ENCODE results near the gene FIGN.

Gene FIGN

DNA sequence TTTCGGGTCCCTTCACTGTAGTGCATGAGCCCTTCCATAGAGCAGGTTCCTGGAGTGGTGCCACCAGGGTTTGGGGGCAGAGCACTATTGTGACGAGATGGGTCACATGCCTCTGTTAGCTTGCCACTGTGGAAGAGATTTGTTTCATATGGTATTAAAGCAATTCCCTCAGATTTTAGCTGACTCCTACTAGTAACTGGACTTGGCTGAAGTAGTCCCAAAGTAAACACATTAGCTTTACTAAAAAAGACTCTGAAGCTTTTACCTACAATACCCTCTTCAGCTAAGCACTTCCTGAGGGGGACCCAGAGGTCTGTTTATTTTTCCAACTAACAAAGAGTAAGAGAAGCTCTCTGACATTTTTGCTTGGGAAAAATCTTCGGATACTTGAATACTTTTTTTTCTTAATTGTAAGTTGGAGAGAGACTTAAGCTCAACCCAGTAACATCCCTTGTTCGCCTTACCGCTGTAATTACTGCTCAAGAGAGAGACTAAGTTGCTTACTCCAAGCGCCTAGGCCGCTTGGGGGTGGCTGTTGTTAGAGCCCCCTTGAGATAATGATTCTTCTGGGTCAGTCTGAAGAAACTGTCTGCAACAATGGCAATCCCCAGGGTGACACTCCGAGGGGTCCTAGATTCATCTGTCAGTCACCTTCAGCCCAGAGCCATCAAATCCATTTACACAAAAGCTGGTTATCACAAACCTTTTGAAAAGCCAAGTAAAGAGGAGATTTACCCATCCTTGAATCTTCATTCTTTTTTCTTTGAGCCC is 177.4 kb downstream of the FIGN start:
- no peak for DNase-seq (ENCODE audit: low read depth in 2 of 2)

DNA sequence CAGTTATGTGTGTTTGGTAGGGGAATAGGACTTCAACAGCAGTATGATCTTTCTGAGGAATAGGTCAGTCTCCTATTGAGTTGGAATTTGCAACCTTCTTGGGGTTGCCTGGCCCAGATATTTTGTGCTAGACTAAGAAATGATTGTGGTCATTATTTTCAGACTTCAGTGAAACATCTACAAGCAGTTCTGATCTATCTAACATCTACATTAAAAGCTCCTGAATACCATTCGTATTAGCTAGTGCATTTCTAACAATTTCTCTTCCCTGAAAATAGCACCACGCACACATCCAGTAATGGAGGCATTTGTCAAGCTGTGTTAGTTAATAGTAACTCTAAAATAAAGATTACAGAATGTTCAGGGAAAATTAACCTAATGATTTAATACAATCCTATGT is 179.3 kb downstream of the FIGN start:
- DNase-seq (ENCODE audit: low read depth in 2 of 2), result no peak

DNA sequence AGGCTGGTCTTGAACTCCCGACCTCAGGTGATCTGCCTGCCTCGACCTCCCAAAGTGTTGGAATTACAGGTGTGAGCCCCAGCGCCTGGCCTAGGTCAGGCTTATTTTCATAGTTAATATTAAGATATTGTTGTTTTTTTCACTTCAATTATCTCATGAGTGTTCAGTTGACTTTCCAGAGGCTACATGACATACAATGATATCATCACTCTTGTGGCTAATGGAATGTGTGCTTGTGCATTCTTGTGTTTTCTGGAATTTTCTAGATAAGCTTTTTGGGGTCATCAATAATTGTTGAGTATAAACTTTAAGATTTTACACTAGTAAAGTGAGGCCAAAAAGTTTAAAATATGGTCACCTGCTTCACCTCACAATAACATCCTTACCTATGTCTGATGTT is 180.9 kb downstream of the FIGN start:
- DNase-seq (ENCODE audit: low read depth in 2 of 2), result no peak

DNA sequence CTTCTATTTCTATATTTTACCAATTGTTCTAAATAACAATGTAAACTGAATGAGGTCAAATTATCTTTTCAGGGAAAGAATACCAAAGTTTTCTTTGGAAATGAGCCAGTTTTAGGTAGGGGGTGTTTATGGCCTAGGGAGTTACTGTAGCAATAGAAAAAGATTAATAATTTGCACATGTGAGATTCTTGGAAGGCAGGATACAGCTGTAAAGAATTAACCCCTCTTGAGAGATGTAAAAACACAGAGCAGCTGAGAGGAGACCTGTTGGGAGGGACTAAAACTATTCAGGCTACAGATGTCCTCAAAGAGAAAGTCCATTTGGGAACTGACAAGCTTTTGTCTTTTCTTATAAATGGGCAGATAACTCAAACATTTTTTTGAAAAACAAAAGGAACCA is 182.2 kb downstream of the FIGN start:
- DNase-seq (ENCODE audit: low read depth in 2 of 2), result no peak

DNA sequence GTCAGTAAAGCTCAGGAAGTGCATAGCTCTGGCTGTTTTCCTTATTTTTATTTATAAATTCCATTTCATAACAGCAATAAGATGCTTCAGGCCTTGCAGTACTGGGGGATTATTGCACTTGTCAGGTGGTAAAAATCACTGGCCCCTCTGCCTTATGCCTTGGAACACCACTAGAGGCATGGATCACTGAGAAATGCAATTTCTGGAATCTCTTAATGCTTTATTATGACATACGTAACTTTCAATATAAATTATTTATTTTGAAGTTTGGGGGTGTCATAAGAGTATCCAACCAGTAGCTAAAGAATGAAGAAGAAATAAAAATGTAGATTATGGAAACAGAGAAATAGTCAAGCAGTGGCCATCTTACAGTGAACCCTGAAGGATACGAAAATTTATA is 183.1 kb downstream of the FIGN start:
- no peak for DNase-seq (ENCODE audit: low read depth in 2 of 2)

DNA sequence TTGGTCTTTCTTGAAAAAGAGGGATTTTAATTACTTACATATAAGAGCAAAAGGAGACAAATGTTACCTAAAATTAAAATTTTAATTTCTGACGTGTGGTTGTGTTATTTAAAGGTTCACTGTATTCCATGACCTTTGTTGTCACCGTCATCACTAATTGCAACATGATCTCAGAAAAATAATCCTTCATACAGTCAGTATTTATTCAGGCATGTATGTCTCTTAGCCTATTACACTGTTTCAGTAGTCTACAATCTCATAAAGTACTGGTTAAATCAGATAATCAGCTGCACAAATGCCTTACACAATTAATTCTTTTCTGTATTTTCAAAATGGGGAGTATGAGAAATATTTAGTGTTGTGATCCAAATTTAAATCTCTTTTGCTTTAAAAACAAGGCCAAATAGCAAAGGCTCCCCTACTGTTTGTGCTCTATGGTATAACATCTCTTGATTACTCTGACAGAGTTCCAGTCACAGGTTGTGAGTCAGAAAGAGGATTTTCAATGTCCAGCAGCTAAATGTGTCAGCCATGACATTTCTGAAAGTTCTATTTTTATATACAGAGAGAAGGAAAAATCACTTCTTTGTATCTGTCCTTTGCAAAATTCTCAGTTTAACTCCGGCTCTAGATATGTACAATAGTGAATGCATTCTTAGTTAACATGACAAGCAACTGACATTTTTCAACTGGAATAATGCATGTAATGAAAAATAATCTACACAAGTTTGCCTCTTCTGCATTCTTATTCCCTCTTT is 184.0 kb downstream of the FIGN start:
- no peak for DNase-seq (ENCODE audit: low read depth in 2 of 2)

DNA sequence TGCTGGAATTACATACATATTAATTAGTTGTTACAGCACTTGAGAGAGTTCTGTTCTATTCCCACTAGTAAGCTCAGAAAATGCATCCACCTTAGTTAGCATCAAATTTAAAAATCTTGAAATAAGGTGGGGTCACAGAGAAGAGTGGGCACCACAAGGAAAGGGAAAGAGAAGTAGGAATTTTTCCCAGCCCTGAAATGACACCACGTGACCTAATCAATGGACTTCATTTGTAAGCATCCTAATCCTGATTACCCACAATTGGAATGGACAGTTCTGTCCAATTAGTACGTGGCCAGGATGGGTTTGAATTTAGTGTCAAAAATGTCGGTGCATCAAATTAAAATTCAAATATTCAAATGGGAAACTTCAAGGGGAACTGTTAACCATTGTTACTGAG is 186.8 kb downstream of the FIGN start:
- DNase-seq (ENCODE audit: low read depth in 2 of 2), result no peak

Data from stimulated activated CD4-positive, alpha-beta T cell treated with anti-CD3 and anti-CD28 coated beads, Interleukin-1b, Interleukin-23, amount 100 ng/mL, for 1 hour (primary cell).